NCI-H226 (cell line): ENCODE measurements around the gene MEGF10.
A peak's percentile ranks its signal among the peaks of the same experiment; 100 is the strongest.

Source experiments
- DNase-seq: peaks from one replicate; pipeline ENCODE4 v3.0.0-alpha.2; 2015

Gene MEGF10

GRCh38 chr5:127331890-127332649 is 41.5 kb downstream of the MEGF10 start:
- DNase-seq, result no peak

DNA sequence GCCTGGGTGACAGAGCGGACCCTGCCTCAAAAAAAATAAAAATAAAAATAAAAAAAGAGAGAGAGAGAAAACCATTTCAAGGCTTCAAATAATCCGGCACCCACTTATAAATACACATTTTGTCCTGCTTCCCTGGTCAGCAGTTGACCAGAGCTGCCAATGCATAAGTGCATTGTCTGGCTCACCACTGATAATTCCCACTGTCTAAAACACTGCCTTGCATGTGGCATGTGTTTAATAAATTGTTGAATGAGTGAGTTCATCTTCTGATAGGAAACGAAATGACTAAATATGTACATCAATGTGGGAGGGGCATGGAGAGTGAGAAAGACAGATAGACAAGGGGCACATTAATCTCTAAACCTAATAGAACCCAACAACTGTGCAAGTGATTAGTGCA is 42.9 kb downstream of the MEGF10 start:
- DNase-seq, result no peak

DNA sequence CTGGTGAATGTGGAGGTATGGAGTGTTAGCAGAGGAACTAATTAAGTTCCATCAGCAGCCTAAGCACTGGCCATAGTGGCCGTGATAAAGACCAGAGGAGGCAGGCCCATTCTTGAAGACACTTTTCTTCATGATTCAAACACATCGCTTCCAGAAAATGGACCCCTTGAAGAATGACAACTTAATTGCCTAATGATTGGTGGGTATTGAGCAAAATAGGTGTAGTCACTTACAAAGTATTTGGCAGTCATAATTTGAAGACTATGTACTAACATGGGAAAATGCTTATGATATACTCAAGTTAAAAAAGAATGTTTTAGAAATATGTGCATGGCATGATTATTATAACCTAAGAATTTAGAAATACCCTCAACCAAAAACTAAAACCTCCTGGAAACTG is 44.8 kb downstream of the MEGF10 start:
- DNase-seq, result peak; percentile 6

DNA sequence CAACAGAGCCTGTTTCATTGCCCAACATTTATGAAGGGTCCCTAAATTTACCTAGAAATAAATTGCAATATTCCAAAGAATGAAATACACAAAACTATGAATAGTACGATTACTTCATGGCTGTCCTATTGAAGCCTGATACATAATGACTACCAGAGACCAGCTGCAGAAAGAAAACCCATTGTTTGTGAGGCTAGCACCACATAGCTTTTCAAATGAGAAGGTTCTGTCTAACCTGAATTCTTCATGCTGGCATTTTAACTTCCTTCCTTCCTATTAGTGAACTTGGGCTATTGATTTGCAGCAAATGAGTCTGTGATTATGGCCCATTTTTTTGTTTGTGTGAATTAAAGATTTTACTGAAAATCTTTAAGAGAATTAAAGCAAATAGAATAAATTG is 47.3 kb downstream of the MEGF10 start:
- DNase-seq, result no peak

- DNase-seq, result no peak
Observed at GRCh38 chr5:127338501-127338900, 47.9 kb downstream of the MEGF10 start.

DNA sequence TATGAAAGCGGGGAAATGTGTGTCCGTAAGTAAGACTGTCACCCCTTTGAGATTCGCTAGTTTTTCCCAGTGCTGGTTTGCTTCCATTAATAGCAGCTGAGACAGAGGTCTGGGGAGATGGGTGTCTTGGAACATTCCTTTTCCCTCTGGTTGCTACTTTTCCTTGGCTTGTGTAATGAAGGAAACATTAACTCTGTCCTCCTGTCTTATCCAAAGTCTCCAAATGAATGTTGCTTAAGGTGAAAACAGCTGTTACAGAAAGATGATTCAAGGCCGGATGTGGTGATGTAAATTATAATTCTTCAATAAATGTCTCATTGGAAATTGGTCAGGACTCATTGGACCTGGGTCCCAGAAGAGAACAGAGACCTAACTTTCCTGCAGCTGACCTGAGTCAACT is 50.0 kb downstream of the MEGF10 start:
- no peak for DNase-seq

DNA sequence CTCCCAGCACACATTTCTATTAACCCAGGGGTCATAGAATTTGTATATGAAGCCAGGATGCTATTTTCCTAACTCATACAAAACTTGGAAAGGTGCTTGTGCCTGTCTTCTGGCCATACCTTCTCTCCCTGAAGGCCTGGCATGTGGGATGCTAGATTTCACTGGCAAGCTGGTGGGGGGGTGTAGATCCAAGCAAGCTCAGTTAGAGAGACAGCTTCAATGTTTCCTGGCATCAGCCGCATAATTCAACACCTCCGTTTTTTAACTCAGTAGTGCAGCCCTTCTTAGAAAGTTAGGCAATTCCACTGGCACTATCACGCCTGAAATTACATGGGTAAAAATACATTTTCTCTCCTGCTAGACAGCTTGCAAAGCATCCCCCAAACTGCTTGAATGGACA is 51.8 kb downstream of the MEGF10 start:
- DNase-seq, result no peak

DNA sequence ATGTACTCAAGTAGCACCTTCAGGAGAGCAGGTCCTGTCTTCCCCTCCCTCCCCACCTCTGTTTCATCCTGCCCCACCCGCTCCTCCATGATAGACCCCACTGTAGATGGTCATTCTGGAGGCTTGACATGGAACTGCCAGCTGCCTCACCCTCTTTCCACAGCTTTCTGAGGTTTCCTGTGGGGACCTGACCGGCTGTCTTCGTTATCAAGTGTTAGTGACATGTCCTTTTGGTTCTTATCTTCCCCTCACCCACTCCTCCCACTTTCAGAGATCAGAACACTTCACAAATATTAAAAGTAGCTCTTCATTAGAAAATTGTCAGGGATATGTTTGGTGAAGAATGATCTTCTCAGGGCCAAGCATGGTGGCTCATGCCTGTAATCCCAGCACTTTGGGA is 52.7 kb downstream of the MEGF10 start:
- DNase-seq, result no peak

GRCh38 chr5:127343866-127344265 is 53.3 kb downstream of the MEGF10 start:
- DNase-seq, result no peak

GRCh38 chr5:127344931-127345330 is 54.3 kb downstream of the MEGF10 start:
- DNase-seq, result no peak

GRCh38 chr5:127351418-127351817 is 60.8 kb downstream of the MEGF10 start:
- DNase-seq, result peak; percentile 53

DNA sequence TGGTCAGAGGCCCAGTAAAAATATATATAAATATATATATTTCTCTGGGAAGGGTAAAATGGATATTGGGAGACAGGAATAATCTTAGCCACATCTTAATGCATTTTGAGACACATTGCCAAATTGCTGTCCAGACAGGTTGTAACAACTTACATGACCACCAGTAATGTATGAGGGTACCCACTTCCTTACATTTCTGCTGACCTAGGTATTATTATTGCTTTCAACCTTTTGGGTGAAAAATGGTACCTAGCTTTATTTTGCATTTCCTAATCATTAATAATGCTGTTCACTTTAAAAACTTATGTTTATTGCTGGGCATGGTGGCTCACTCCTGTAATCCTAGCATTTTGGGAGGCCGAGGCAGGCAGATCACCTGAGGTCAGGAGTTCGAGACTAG is 61.5 kb downstream of the MEGF10 start:
- no peak for DNase-seq

GRCh38 chr5:127353327-127353726 is 62.7 kb downstream of the MEGF10 start:
- no peak for DNase-seq

GRCh38 chr5:127353796-127354195 is 63.2 kb downstream of the MEGF10 start:
- DNase-seq, result no peak

DNA sequence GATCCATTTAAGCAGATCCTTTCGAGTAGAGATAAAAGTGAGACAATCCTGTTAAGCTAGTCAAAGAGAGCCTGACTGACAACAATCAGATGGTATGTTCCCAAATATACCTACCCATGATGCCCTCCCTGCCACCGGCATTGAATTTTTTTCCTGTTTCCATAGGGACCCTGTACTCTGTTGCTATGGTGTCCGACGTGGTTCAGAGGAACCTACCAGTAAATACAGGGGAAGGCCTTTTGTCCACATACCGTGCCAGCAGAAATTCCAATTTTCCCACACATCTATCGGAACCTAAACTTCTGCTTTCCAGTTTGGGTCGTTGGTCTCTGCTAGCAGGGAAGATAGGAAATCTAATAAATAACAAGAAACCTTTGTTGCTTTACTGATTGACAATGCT is 64.7 kb downstream of the MEGF10 start:
- DNase-seq, result no peak

DNA sequence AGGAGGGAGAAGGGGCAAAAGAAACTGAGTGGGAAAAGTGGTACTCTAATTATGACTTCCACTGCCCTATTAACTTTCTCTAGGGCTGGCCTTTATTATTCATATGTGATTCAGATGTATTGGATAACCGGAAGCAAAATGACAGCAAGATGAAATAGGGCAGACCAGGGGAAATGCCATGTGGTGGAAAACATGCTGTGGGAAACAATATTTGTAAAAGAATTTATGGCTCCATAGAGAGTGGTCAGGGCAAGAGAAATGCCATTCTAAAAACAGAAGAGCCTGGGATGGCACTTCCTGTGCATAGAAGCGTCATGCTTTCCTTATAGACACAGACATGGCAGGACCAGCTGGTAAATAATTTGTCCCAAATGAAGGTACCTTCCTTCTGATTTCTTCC is 67.7 kb downstream of the MEGF10 start:
- no peak for DNase-seq

DNA sequence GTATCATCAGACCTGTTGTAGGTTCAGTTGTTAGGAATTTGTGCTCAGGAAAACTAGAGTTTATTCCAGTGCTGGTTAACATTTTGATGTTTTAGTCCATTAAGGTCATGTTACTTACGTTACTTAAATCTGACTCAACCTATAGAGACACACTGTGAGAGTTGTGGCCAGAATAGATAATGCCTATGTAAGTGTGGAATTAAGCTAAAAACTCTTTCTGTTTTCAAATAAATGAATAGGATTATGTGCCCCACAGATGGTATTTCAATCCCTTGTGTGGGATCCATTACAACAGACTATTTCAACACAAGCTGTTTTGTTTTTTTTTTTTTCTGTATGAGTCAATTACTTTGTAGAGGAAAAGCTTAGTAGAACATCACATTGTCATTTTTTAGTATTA is 68.1 kb downstream of the MEGF10 start:
- no peak for DNase-seq

- DNase-seq, result no peak
Observed at GRCh38 chr5:127359502-127359901, 68.9 kb downstream of the MEGF10 start.

DNA sequence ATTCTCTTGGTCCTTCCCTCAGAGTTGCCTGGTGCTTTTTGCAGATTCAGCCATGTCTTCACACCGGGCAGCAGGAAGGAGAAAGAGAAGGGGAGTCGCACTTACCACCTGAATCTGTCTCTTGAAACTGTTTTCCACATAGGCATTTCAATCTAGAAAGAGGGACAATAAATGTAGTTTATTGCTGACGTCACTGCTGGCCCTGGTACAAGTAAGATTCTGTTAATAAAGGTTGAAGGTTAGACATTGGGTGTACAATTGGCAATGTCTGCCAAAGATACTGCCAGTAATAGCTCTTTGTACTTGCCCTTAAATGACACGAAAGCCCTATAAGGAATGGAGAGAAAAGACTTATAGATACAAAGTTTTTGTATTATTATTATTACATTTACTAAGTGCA is 72.8 kb downstream of the MEGF10 start:
- DNase-seq, result no peak

DNA sequence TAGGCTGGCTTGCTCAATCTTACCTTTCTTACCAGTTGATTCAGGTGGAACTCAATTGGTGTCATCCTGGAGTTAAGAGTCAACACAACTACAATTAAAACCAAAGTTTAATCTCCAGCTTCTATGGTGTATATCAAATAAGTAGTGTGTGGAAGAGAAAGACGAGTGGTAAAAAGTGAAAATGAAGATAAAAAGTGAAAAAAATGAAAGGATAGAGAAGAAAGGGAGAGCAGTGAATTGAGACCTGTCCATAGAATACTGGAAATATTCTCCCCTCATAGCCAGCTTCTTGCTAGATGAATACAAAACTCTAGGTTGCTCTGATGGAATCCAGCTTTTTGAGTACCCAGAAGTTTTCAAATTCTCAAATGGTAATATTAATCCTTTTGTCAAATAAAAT is 76.4 kb downstream of the MEGF10 start:
- no peak for DNase-seq

DNA sequence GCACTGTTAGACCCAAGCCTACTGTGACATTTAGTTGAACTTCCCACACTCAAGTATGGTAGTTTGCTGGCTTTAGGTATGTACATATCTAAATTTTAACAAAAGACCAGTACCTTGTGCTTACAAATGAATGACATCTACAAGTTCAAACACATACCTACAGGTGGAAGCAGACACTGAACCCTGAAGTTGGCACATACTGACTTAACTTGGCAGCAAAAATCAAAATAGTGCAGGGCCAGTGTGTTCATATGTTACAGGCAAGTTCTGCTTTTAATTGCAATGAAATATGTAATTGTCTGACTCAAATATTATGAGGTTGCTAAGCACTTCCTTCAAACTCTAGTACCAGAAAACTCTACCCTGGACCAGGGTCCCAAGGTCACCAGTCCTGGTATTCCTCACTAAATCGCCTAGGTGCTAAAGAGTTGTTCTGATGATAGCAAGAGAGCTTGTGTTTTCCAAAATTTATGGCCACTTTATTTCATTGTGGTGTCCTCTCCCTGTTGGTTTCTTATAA is 77.4 kb downstream of the MEGF10 start:
- DNase-seq, result no peak

- no peak for DNase-seq
Observed at GRCh38 chr5:127369796-127370195, 79.2 kb downstream of the MEGF10 start.

DNA sequence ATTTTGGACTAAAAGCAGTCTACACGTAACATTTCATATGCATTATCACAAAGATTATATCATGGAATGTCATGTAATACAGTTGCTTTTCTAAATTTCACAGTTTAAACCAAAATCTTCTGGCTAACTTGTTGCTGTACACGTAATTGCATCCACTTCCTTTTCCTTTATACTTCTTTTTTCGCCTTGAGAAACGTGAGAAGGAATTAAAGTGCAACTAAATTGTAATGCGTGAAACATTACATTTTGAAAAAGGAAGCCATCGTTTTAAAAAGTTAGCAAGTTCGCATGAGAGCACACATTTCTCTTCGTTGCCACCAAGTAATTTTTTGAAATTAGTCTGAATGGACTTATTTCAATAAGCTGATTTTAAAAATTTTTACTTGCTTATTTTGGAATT is 80.0 kb downstream of the MEGF10 start:
- DNase-seq, result no peak

- DNase-seq, result no peak
Observed at GRCh38 chr5:127373858-127374491, 83.4 kb downstream of the MEGF10 start.

DNA sequence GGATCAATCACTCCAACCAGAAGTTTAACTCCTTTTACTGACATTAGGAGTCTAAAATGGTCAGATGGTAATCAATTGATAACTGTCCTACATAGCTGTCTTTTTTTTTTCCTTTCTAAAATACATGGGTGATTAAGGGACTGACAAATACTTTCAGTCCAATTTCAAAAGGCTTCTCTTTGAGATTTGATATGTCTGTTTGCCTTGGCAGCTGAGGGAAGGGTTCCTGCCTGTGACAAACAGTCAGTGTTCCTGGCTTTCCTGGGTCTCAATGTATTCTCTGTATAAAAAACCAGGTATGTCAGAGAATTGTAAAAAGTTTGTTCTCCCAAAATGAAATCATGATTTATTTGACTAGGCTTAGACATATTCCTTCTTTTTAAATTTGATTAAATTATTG is 84.5 kb downstream of the MEGF10 start:
- no peak for DNase-seq
